Adipocyte (in vitro differentiated cells): ENCODE data around the gene SNX13.
A peak's percentile ranks its signal among the peaks of the same experiment; 100 is the strongest.
"Not testable (repeated sequence)": the region's sequence is repeated elsewhere in the genome, so short reads cannot be mapped to it uniquely, and the experiment has no call there.

ENCODE experiments used
- DNase-seq: peaks from one replicate; pipeline ENCODE4 v3.0.0-alpha.2; 2015; ENCODE audit warnings: low read depth
- H3K27me3 ChIP-seq: replicated peaks from 2 replicates; pipeline ENCODE4 v1.7.0; 2013; ENCODE audit warnings: mild to moderate bottlenecking, low read length, moderate library complexity; ENCODE audit not compliant: control insufficient read depth, insufficient read depth
- H3K36me3 ChIP-seq: 2 replicates; pipeline ENCODE4 v1.7.0; 2013; ENCODE audit warnings: low read length, mild to moderate bottlenecking, moderate library complexity; ENCODE audit not compliant: control insufficient read depth, insufficient read depth, severe bottlenecking
- H3K4me1 ChIP-seq: 2 replicates; pipeline ENCODE4 v1.7.0; 2013; ENCODE audit warnings: mild to moderate bottlenecking, low read length, moderate library complexity; ENCODE audit not compliant: control insufficient read depth, insufficient read depth
- H3K4me3 ChIP-seq: 2 replicates; pipeline ENCODE4 v1.7.0; 2013; ENCODE audit warnings: mild to moderate bottlenecking, low read length, moderate library complexity
- H3K9ac ChIP-seq: 2 replicates; pipeline ENCODE4 v1.7.0; 2013; ENCODE audit warnings: mild to moderate bottlenecking, low read length, moderate library complexity
- H3K9me3 ChIP-seq: 2 replicates; pipeline ENCODE4 v1.7.0; 2013; ENCODE audit warnings: mild to moderate bottlenecking, low read length, moderate library complexity; ENCODE audit not compliant: control insufficient read depth

SNX13 gene

DNA sequence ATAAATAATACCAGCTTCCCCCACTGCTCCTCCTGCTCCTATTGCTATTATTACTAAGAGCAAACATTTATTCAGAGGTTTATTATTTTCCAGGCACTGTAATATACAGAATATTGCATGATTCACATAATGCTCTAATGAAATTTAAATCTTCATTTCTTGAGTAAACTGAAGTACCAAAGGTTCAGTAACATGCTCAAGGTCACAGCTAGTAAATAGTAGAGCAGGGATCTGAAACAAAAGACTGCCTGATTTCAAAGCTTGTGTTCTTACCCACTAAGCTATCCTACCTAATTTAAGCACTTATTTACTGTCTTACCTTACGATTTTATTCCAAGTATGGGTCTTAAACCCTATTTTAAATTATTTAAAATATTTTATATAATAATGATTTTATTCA, 126.2 kb downstream of the SNX13 start:
- H3K27me3 ChIP-seq = no peaks in the 10 kb centered on the region
- H3K9ac ChIP-seq = no peak overlapping the region
- no peak overlapping the region for H3K4me3 ChIP-seq
- no peaks in the 10 kb centered on the region for H3K4me1 ChIP-seq
- H3K36me3 ChIP-seq = peaks cover 34% of the 10 kb centered on the region
- DNase-seq = no peak
- peaks cover 6% of the 10 kb centered on the region for H3K9me3 ChIP-seq

GRCh38 chr7:17809215-17809614, 131.1 kb downstream of the SNX13 start:
- DNase-seq, H3K4me3 ChIP-seq, H3K27me3 ChIP-seq, H3K9ac ChIP-seq, H3K4me1 ChIP-seq, H3K9me3 ChIP-seq: not testable (repeated sequence)
- H3K36me3 ChIP-seq = peaks cover 36% of the 10 kb centered on the region

DNA sequence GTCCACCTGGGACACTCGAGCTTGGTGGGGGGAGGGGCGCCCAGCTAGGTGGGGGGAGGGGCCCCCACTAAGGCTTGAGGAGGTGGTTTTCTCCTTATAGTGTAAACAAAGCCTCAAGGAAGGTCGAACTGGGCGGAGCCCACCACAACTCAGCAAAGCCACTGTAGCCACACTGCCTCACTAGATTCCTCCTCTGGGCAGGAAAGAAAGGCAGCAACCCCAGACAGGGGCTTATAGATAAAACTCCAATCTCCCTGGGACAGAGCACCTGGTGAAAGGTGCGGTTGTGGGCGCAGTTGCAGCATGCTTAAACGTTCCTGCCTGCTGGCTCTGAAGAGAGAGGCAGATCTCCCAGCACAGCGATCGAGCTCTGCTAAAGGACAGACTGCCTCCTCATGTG, 133.1 kb downstream of the SNX13 start:
- peaks cover 36% of the 10 kb centered on the region for H3K36me3 ChIP-seq
- H3K4me1 ChIP-seq = no peaks in the 10 kb centered on the region
- DNase-seq = no peak
- H3K9ac ChIP-seq = no peak overlapping the region
- H3K9me3 ChIP-seq = peaks cover 6% of the 10 kb centered on the region
- H3K4me3 ChIP-seq = no peak overlapping the region
- no peaks in the 10 kb centered on the region for H3K27me3 ChIP-seq

GRCh38 chr7:17806631-17807030, 133.7 kb downstream of the SNX13 start:
- no peaks in the 10 kb centered on the region for H3K27me3 ChIP-seq
- H3K9me3 ChIP-seq = peaks cover 3% of the 10 kb centered on the region
- no peak overlapping the region for H3K4me3 ChIP-seq
- H3K4me1 ChIP-seq = no peaks in the 10 kb centered on the region
- no peak for DNase-seq
- H3K9ac ChIP-seq = no peak overlapping the region
- peaks cover 37% of the 10 kb centered on the region for H3K36me3 ChIP-seq

GRCh38 chr7:17802056-17802455, 138.2 kb downstream of the SNX13 start:
- H3K27me3 ChIP-seq = no peaks in the 10 kb centered on the region
- no peaks in the 10 kb centered on the region for H3K4me1 ChIP-seq
- no peaks in the 10 kb centered on the region for H3K9me3 ChIP-seq
- no peak overlapping the region for H3K4me3 ChIP-seq
- H3K36me3 ChIP-seq = peaks cover 74% of the 10 kb centered on the region
- no peak for DNase-seq
- no peak overlapping the region for H3K9ac ChIP-seq

- Histone ChIP-seq H3K27me3 (no peaks in the 10 kb centered on the region), H3K4me1 (no peaks in the 10 kb centered on the region), H3K4me3 (no peak overlapping the region), H3K9me3 (no peaks in the 10 kb centered on the region), H3K9ac (no peak overlapping the region), H3K36me3 (peaks cover 50% of the 10 kb centered on the region)
- no peak for DNase-seq
Observed at GRCh38 chr7:17792075-17792936, 148.0 kb downstream of the SNX13 start.

- Histone ChIP-seq H3K4me1 (no peaks in the 10 kb centered on the region), H3K4me3 (no peak overlapping the region), H3K36me3 (peaks cover 17% of the 10 kb centered on the region), H3K9me3 (no peaks in the 10 kb centered on the region), H3K27me3 (no peaks in the 10 kb centered on the region), H3K9ac (no peak overlapping the region)
- no peak for DNase-seq
Observed at GRCh38 chr7:17787257-17787656, 153.0 kb downstream of the SNX13 start.

GRCh38 chr7:17786314-17786852, 153.9 kb downstream of the SNX13 start:
- H3K9me3 ChIP-seq = no peaks in the 10 kb centered on the region
- H3K4me3 ChIP-seq = no peak overlapping the region
- DNase-seq = no peak
- no peaks in the 10 kb centered on the region for H3K4me1 ChIP-seq
- no peaks in the 10 kb centered on the region for H3K27me3 ChIP-seq
- no peak overlapping the region for H3K9ac ChIP-seq
- H3K36me3 ChIP-seq = peaks cover 17% of the 10 kb centered on the region

DNA sequence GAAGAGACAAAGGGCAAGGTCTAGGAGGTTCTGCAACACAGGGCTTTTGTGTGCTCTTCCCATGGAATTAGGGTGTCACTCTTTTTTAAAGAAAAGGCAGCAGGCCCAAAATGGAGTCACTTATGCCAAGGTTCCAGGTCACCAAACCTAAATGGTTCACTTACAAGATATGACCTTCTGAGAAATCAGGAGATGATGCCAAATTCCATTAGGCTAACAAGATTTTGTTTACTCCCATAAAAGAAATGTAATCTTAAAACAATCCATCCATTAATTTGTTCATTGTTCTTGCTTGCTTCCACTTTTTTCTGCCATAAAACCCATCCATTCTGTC, 158.1 kb downstream of the SNX13 start:
- H3K36me3 ChIP-seq = no peaks in the 10 kb centered on the region
- DNase-seq = no peak
- H3K4me3 ChIP-seq = no peak overlapping the region
- H3K27me3 ChIP-seq = no peaks in the 10 kb centered on the region
- H3K9me3 ChIP-seq = no peaks in the 10 kb centered on the region
- no peaks in the 10 kb centered on the region for H3K4me1 ChIP-seq
- H3K9ac ChIP-seq = no peak overlapping the region

- Histone ChIP-seq H3K4me3 (no peak overlapping the region), H3K36me3 (no peaks in the 10 kb centered on the region), H3K9me3 (no peaks in the 10 kb centered on the region), H3K27me3 (no peaks in the 10 kb centered on the region), H3K4me1 (no peaks in the 10 kb centered on the region), H3K9ac (no peak overlapping the region)
- peak; percentile 36 for DNase-seq
Observed at GRCh38 chr7:17781491-17782215, 158.6 kb downstream of the SNX13 start.

- no peaks in the 10 kb centered on the region for H3K27me3 ChIP-seq
- peaks cover 4% of the 10 kb centered on the region for H3K4me1 ChIP-seq
- no peaks in the 10 kb centered on the region for H3K36me3 ChIP-seq
- no peak for DNase-seq
- H3K9ac ChIP-seq = no peak overlapping the region
- H3K4me3 ChIP-seq = no peak overlapping the region
- H3K9me3 ChIP-seq = no peaks in the 10 kb centered on the region
Observed at GRCh38 chr7:17779381-17779780, 160.9 kb downstream of the SNX13 start.
